CD14-positive monocyte (primary cell): Measurements from ENCODE around the gene ARHGEF18. TPM values are rescaled to one million over a fixed set of nuclear protein-coding genes. Genes with fewer than 3 reads are reported as not detected.
"Not testable (repeated sequence)": the region's sequence is repeated elsewhere in the genome, so short reads cannot be mapped to it uniquely, and the experiment has no call there.

ENCODE experiments used
- DNase-seq, 3 donors: peaks; one replicate each; pipeline ENCODE4 v3.0.0-alpha.2; 2011 to 2022
- H2AFZ ChIP-seq: 2 replicates; pipeline ENCODE4 v1.6.0; 2012; ENCODE audit warnings: mild to moderate bottlenecking, low read depth, low read length, inconsistent platforms; ENCODE audit not compliant: insufficient read depth, poor library complexity, severe bottlenecking
- H3K27ac ChIP-seq, 2 donors: 1 replicate in 1 of 2; 2 replicates in 1 of 2; pipeline ENCODE4 v1.5.1; 2012 to 2013; ENCODE audit warnings: low read length in 2 of 2, control low read depth in 1 of 2, inconsistent platforms in 1 of 2, low read depth in 1 of 2, mild to moderate bottlenecking in 1 of 2
- H3K27me3 ChIP-seq, 2 donors: one replicate each; pipeline versions ENCODE4 v1.6.0 to v1.6.1; 2011 to 2013; ENCODE audit warnings: low read length in 2 of 2; ENCODE audit not compliant: control insufficient read depth in 2 of 2, insufficient read depth in 2 of 2
- H3K36me3 ChIP-seq, 2 donors: replicated peaks in 1 of 2; 1 replicate in 1 of 2; 2 replicates in 1 of 2; pipeline versions ENCODE4 v1.5.1 to v1.6.1; 2012 to 2013; ENCODE audit warnings: low read length in 2 of 2, control low read depth in 1 of 2, inconsistent platforms in 1 of 2, mild to moderate bottlenecking in 1 of 2; ENCODE audit not compliant: insufficient read depth in 2 of 2, control insufficient read depth in 1 of 2
- H3K4me1 ChIP-seq, 2 donors: 1 replicate in 1 of 2; 2 replicates in 1 of 2; pipeline versions ENCODE4 v1.5.1 to v1.6.1; 2012 to 2013; ENCODE audit warnings: low read length in 2 of 2, control low read depth in 1 of 2, inconsistent platforms in 1 of 2, mild to moderate bottlenecking in 1 of 2, moderate library complexity in 1 of 2; ENCODE audit not compliant: insufficient read depth in 2 of 2, control insufficient read depth in 1 of 2
- H3K4me2 ChIP-seq: replicated peaks from 2 replicates; pipeline ENCODE3; 2012; ENCODE audit warnings: low read length, moderate library complexity, mild to moderate bottlenecking; ENCODE audit not compliant: poor library complexity, severe bottlenecking; ENCODE audit errors: extremely low read depth
- H3K4me3 ChIP-seq, 3 experiments: fragments of 200-600 bp in 1 of 3; sonication (generic) in 1 of 3; replicated peaks in 1 of 3; 1 replicate in 2 of 3; 2 replicates in 1 of 3; pipeline ENCODE4 v1.5.1; 2011 to 2013; ENCODE audit warnings: low read length in 3 of 3, mild to moderate bottlenecking in 3 of 3, control low read depth in 2 of 3, low read depth in 2 of 3, inconsistent platforms in 1 of 3, moderate library complexity in 1 of 3
- H3K79me2 ChIP-seq: 2 replicates; pipeline ENCODE4 v1.6.0; 2012; ENCODE audit warnings: mild to moderate bottlenecking, control low read depth, inconsistent platforms, low read length, moderate library complexity; ENCODE audit not compliant: insufficient read depth
- H3K9ac ChIP-seq: 2 replicates; pipeline ENCODE4 v1.6.0; 2017; ENCODE audit warnings: low read length, mild to moderate bottlenecking; ENCODE audit not compliant: insufficient read depth, poor library complexity, severe bottlenecking
- H3K9me3 ChIP-seq, 2 donors: replicated peaks in 1 of 2; 1 replicate in 1 of 2; 2 replicates in 1 of 2; pipeline versions ENCODE4 v1.5.1 to v1.6.1; 2012 to 2013; ENCODE audit warnings: low read length in 2 of 2, control low read depth in 1 of 2; ENCODE audit not compliant: control insufficient read depth in 1 of 2, insufficient read depth in 1 of 2
- H4K20me1 ChIP-seq: 2 replicates; pipeline ENCODE4 v1.6.0; 2012; ENCODE audit warnings: mild to moderate bottlenecking, low read length, control low read depth, moderate library complexity; ENCODE audit not compliant: insufficient read depth
- H3K27ac Mint-ChIP-seq, 7 donors: one replicate each; pipeline ENCODE4 v1.8.0; 2020; ENCODE audit warnings: mild to moderate bottlenecking in 7 of 7, mixed read lengths in 7 of 7, moderate library complexity in 6 of 7, inconsistent platforms in 2 of 7
- H3K27me3 Mint-ChIP-seq, 3 donors: one replicate each; pipeline ENCODE4 v1.8.0; 2021 to 2022; ENCODE audit warnings: low read depth in 3 of 3, mild to moderate bottlenecking in 3 of 3, mixed read lengths in 3 of 3, moderate library complexity in 3 of 3, inconsistent platforms in 1 of 3
- H3K36me3 Mint-ChIP-seq, 2 donors: one replicate each; pipeline ENCODE4 v1.8.0; 2020; ENCODE audit warnings: mixed read lengths in 2 of 2, inconsistent platforms in 1 of 2, mild to moderate bottlenecking in 1 of 2
- H3K4me1 Mint-ChIP-seq: one replicate; pipeline ENCODE4 v1.8.0; 2020; ENCODE audit warnings: mild to moderate bottlenecking, mixed read lengths
- H3K4me3 Mint-ChIP-seq, 2 donors: one replicate each; pipeline ENCODE4 v1.8.0; 2020; ENCODE audit warnings: mild to moderate bottlenecking in 2 of 2, mixed read lengths in 2 of 2, moderate library complexity in 1 of 2
- H3K9me3 Mint-ChIP-seq, 7 donors: one replicate each; pipeline ENCODE4 v1.8.0; 2020 to 2022; ENCODE audit warnings: mixed read lengths in 7 of 7, mild to moderate bottlenecking in 6 of 7, moderate library complexity in 6 of 7, inconsistent platforms in 2 of 7
- CTCF ChIP-seq: fragments of 200-600 bp; IDR thresholded peaks from one replicate; pipeline ENCODE4 v1.8.0; 2022; ENCODE audit warnings: antibody characterized with exemption, mild to moderate bottlenecking
- WGBS: methylation state at CpG from one replicate; pipeline ENCODE4 v1.1.5; 2013; ENCODE audit warnings: missing lambda C conversion rate; ENCODE audit not compliant: insufficient coverage; 5-methylcytosine and 5-hydroxymethylcytosine counted together
- intact Hi-C, 2 donors: fragments of 100-400 bp; cut with micrococcal nuclease; formaldehyde crosslinking; loops; one replicate each; pipeline versions ENCODE4 v1.15.0 to v1.15.1; 2023
- polyA plus RNA-seq, 3 donors: library from polyadenylated mRNA; depleted of rRNA in 1 of 3; unstranded in 2 of 3; stranded (reverse) in 1 of 3; fragments of 300-500 nt in 2 of 3; fragments of >200 nt in 1 of 3; fragmentation: Illumina TruSeq in 2 of 3; gene quantifications; 1 replicate in 2 of 3; 2 replicates in 1 of 3; pipeline ENCODE4 v1.2.3, GENCODE V29; 2012 to 2021

Gene ARHGEF18
- polyA plus RNA-seq, 3 donors = 0.46 to 18.9 (median 0.87) TPM

GRCh38 chr19:7368456-7368855, 19.7 kb downstream of the ARHGEF18 start:
- H3K27ac Mint-ChIP-seq = peak overlapping the region in 5 of 7 donors; percentile 4 to 89 (median 71)
- intact Hi-C loops = no loop called here

GRCh38 chr19:7368866-7369265, 20.1 kb downstream of the ARHGEF18 start:
- H3K4me3 Mint-ChIP-seq, H3K4me3 ChIP-seq, intact Hi-C loops, H3K4me1 ChIP-seq, H3K27me3 Mint-ChIP-seq, H3K4me2 ChIP-seq, H2AFZ ChIP-seq, H3K9me3 Mint-ChIP-seq, H3K9ac ChIP-seq, DNase-seq, H3K27me3 ChIP-seq, H3K9me3 ChIP-seq, H3K4me1 Mint-ChIP-seq: not testable (repeated sequence)
- Histone ChIP-seq H3K79me2 (peaks cover 69% of the 10 kb centered on the region), H3K27ac (peak overlapping the region in 1 of 2 donors; percentile 31), H4K20me1 (peaks cover 87% of the 10 kb centered on the region), H3K36me3 (peaks cover 70 to 84% of the 10 kb centered on the region in 2 donors)
- Mint-ChIP-seq H3K36me3 (peaks cover 78 to 95% of the 10 kb centered on the region in 2 donors), H3K27ac (peak overlapping the region in 5 of 7 donors; percentile 4 to 89 (median 71))
- 59% methylated on average over 8 of the region's 13 CpGs for WGBS

More at GRCh38 chr19:7368456-7368855, 19.7 kb downstream of the ARHGEF18 start:
- Histone ChIP-seq H3K36me3 (peaks cover 71 to 84% of the 10 kb centered on the region in 2 donors), H2AFZ (no peak overlapping the region), H4K20me1 (peaks cover 89% of the 10 kb centered on the region), H3K4me3 (no peak overlapping the region), H3K27ac (peak overlapping the region in 1 of 2 donors; percentile 31), H3K4me1 (peaks cover 0 to 7% of the 10 kb centered on the region in 2 donors), H3K9me3 (no peaks in the 10 kb centered on the region), H3K4me2 (no peak overlapping the region), H3K79me2 (peaks cover 73% of the 10 kb centered on the region), H3K9ac (no peak overlapping the region), H3K27me3 (no peaks in the 10 kb centered on the region)
- no peak for DNase-seq
- WGBS = 91% methylated on average over 4 of the region's 4 CpGs
- Mint-ChIP-seq H3K4me1 (peaks cover 8% of the 10 kb centered on the region), H3K27me3 (peaks cover 0 to 3% (median 0%) of the 10 kb centered on the region in 3 donors), H3K36me3 (peaks cover 79 to 95% of the 10 kb centered on the region in 2 donors), H3K9me3 (no peaks in the 10 kb centered on the region), H3K4me3 (no peak overlapping the region)
- no peak for TF ChIP-seq CTCF
